ENCODE results near the gene ATXN10.

GRCh38 chr22:45688600-45689080 is 17.0 kb downstream of the ATXN10 start:
- TF ChIP-seq, protein P1, sequence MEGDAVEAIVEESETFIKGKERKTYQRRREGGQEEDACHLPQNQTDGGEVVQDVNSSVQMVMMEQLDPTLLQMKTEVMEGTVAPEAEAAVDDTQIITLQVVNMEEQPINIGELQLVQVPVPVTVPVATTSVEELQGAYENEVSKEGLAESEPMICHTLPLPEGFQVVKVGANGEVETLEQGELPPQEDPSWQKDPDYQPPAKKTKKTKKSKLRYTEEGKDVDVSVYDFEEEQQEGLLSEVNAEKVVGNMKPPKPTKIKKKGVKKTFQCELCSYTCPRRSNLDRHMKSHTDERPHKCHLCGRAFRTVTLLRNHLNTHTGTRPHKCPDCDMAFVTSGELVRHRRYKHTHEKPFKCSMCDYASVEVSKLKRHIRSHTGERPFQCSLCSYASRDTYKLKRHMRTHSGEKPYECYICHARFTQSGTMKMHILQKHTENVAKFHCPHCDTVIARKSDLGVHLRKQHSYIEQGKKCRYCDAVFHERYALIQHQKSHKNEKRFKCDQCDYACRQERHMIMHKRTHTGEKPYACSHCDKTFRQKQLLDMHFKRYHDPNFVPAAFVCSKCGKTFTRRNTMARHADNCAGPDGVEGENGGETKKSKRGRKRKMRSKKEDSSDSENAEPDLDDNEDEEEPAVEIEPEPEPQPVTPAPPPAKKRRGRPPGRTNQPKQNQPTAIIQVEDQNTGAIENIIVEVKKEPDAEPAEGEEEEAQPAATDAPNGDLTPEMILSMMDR (IDR thresholded peaks at IDR 0.05; ENCODE audit: borderline replicate concordance, extremely low read depth, low read length, poor library complexity, severe bottlenecking): no peak
- no peak for TF ChIP-seq EZH2 (IDR thresholded peaks at IDR 0.05; ENCODE audit: borderline replicate concordance, low read depth, low read length, severe bottlenecking)
